Right atrium auricular region (tissue), 2 donors: Measurements from ENCODE around the gene RAB36. TPM values are rescaled to one million over a fixed set of nuclear protein-coding genes. Genes with fewer than 3 reads are reported as not detected.
"Not testable (repeated sequence)": the region's sequence is repeated elsewhere in the genome, so short reads cannot be mapped to it uniquely, and the experiment has no call there.

Experiments
- DNase-seq: peaks from one replicate; pipeline ENCODE4 v3.0.0-alpha.2; 2019; ENCODE audit warnings: low spot score
- H3K27ac ChIP-seq, 2 donors: fragments of 200-600 bp; sonication (generic); 1 replicate in 1 of 2; 2 replicates in 1 of 2; pipeline ENCODE4 v1.5.1; 2016 to 2019
- H3K27me3 ChIP-seq, 2 donors: fragments of 200-600 bp; sonication (generic); one replicate each; pipeline versions ENCODE4 v1.5.1 to v1.6.0; 2017 to 2019
- H3K36me3 ChIP-seq: fragments of 200-600 bp; sonication (generic); one replicate; pipeline ENCODE4 v1.5.1; 2016
- H3K4me1 ChIP-seq, 2 donors: fragments of 200-600 bp; sonication (generic); one replicate each; pipeline versions ENCODE4 v1.5.1 to v1.6.0; 2017 to 2019
- H3K4me3 ChIP-seq, 2 donors: fragments of 200-600 bp; sonication (generic); 1 replicate in 1 of 2; 2 replicates in 1 of 2; pipeline ENCODE4 v1.5.1; 2017 to 2019; ENCODE audit warnings: mild to moderate bottlenecking in 1 of 2, moderate library complexity in 1 of 2
- H3K9me3 ChIP-seq, 2 donors: fragments of 200-600 bp; sonication (generic); one replicate each; pipeline ENCODE4 v1.5.1; 2019
- total RNA-seq, 2 donors: library from RNA; depleted of rRNA; stranded (reverse); fragments of >200 nt; gene quantifications; one replicate each; pipeline ENCODE4 v1.1.0, GENCODE V29; 2016
- TF ChIP-seq, protein P1 (sequence below), 2 donors: fragments of 200-600 bp; sonication (generic); IDR thresholded peaks; one replicate each; pipeline ENCODE4 v1.5.1; 2019; ENCODE audit warnings: antibody characterized with exemption in 2 of 2

RAB36 gene
- total RNA-seq, 2 donors from 2014 or later: 0.59 to 2.0 TPM

DNA sequence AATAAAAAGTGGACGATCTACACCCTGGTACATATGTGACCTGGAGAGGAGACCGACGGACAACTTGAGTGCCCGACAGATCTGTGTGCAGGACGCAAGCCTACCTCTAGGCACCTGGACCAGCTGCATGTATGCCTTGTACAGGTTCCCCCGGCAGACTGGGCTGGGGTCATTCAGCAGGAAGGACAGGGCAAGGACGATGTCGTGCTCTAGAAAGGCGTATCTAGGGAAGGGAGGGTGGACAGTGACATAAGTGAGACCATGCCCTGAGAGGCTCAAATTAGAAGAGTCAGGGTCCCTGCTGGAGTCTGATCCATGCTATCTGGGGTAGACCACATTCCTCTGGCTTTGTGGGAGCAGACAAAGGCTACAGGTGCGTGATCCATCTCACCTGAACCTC, 11.4 kb upstream of the RAB36 start:
- H3K4me1 ChIP-seq: no peaks in the 10 kb centered on the region
- no peaks in the 10 kb centered on the region for H3K27me3 ChIP-seq
- no peaks in the 10 kb centered on the region for H3K36me3 ChIP-seq
- H3K9me3 ChIP-seq: no peaks in the 10 kb centered on the region
- no peak overlapping the region for H3K4me3 ChIP-seq
- TF ChIP-seq, protein P1, sequence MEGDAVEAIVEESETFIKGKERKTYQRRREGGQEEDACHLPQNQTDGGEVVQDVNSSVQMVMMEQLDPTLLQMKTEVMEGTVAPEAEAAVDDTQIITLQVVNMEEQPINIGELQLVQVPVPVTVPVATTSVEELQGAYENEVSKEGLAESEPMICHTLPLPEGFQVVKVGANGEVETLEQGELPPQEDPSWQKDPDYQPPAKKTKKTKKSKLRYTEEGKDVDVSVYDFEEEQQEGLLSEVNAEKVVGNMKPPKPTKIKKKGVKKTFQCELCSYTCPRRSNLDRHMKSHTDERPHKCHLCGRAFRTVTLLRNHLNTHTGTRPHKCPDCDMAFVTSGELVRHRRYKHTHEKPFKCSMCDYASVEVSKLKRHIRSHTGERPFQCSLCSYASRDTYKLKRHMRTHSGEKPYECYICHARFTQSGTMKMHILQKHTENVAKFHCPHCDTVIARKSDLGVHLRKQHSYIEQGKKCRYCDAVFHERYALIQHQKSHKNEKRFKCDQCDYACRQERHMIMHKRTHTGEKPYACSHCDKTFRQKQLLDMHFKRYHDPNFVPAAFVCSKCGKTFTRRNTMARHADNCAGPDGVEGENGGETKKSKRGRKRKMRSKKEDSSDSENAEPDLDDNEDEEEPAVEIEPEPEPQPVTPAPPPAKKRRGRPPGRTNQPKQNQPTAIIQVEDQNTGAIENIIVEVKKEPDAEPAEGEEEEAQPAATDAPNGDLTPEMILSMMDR (IDR thresholded peaks at IDR 0.05): no peak
- H3K27ac ChIP-seq: no peak overlapping the region
- DNase-seq: no peak

DNA sequence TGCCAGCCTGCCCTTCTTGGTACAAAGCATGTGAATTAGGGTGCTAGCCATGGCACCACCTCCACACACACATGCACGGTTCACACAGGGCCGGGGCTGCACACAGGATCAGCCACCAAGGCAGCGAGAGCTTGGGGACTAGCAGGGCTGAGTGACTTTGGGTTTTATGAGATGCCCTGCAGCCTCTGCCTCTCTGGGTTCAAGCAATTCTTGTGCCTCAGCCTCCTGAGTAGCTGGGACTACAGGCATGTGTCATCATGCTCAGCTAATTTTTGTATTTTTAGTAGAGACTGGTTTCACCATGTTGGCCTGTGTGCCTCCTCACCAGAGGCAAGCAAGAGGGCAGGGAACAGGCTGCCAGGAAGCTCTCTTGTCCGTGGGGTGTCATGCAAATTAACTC, 8.3 kb upstream of the RAB36 start:
- H3K27ac ChIP-seq, DNase-seq, H3K4me3 ChIP-seq: not testable (repeated sequence)

DNA sequence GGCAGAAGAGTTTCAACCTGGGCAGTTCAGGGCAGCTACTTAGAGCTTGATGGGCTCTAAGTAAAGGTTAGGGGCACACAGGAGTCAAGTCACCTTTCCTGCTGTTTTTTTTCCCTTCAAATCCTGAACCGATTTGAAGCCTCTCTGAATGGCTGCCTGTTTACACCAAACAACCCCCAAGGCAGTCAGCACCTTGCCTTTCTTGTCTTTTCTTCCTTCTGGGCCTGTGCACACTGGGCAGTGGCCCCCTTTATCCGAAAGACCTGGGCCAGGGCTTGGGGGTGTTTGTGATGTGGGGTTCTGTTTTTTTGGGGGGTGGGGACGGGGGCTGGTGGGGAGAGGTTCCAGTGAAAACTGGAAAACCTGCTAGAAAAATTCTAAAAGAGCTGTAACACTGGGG, 7.8 kb upstream of the RAB36 start:
- Histone ChIP-seq H3K4me3 (no peak overlapping the region), H3K36me3 (no peaks in the 10 kb centered on the region), H3K4me1 (peaks cover 0 to 9% of the 10 kb centered on the region in 2 donors), H3K27me3 (no peaks in the 10 kb centered on the region), H3K9me3 (no peaks in the 10 kb centered on the region), H3K27ac (no peak overlapping the region)
- DNase-seq: no peak
- TF ChIP-seq, protein P1 (IDR thresholded peaks at IDR 0.05): no peak

More for the DNA sequence above, 8.3 kb upstream of the RAB36 start:
- not testable (repeated sequence) for H3K27me3 ChIP-seq, H3K36me3 ChIP-seq, H3K4me1 ChIP-seq, H3K9me3 ChIP-seq

DNA sequence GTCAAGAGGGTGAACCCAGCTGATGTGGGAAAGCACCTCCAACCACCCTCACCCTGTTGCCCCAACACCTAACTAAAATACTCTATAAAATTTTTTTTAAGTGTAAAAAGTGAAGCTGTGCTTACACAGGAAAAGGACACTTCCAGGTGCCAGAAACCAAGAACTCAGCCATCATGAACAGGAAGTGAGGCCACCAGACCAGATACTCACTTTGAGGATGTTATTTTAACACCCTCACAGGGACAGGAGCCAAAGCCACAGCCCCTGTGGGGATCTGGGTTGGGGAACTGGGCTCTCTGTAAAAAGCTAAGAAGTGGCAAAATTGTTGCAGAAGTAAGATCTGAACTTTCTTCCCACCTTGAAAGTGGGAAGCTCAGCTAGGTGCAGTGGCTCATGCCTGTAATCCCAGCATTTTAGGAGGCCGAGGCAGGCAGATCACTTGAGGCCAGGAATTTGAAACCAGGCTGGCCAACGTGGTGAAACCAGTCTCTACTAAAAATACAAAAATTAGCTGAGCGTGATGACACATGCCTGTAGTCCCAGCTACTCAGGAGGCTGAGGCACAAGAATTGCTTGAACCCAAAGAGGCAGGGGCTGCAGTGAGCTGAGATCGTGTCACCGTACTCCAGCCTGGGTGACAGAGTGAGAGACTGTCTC, 7.2 kb upstream of the RAB36 start:
- no peaks in the 10 kb centered on the region for H3K9me3 ChIP-seq
- H3K36me3 ChIP-seq: no peaks in the 10 kb centered on the region
- DNase-seq: no peak
- no peaks in the 10 kb centered on the region for H3K27me3 ChIP-seq
- TF ChIP-seq, protein P1 (IDR thresholded peaks at IDR 0.05): no peak
- peaks cover 0 to 12% of the 10 kb centered on the region in 2 donors for H3K4me1 ChIP-seq
- no peak overlapping the region for H3K27ac ChIP-seq
- H3K4me3 ChIP-seq: no peak overlapping the region

DNA sequence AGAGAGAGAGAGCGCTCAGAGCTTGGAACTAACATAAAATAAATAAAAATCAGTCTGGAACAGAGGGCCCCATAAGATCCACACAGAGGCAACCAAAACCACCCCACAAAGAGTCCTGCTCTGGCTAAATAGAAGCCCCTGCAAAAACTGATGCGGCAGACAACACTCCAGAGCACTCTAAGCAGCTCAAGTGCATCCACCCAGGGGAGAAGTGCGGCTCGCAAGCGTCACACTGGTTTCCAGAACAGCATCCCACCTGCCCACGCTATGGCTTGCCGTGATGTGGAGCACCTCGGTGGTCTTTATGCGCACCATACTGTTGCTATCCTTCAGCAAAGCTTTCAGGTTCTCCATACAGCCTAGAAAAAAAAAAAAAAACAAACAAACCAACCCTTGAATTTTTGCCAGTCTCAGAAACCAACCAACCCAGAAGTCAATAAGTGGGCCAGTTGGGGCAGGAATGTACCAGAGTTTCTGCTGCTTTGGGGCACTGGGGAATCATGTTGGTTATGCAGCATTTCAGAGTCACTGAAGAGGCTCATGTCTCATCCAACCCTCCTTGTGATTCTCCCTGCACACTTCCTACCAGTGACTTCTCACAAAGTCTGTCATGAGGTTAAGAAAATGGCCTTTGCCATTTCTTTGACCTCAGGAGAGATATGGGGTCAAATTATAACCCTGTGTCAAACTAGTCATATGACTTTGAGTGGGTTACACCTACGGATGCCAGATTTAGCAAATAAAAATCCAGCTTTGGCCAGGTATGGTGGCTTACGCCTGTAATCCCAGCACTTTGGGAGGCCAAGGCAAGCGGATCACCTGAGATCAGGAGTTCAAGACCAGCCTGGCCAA, 6.5 kb upstream of the RAB36 start:
- Histone ChIP-seq H3K27ac (no peak overlapping the region), H3K4me1 (peaks cover 0 to 12% of the 10 kb centered on the region in 2 donors), H3K36me3 (no peaks in the 10 kb centered on the region), H3K27me3 (no peaks in the 10 kb centered on the region), H3K9me3 (no peaks in the 10 kb centered on the region), H3K4me3 (no peak overlapping the region)
- no peak for DNase-seq
- TF ChIP-seq, protein P1 (IDR thresholded peaks at IDR 0.05): no peak

DNA sequence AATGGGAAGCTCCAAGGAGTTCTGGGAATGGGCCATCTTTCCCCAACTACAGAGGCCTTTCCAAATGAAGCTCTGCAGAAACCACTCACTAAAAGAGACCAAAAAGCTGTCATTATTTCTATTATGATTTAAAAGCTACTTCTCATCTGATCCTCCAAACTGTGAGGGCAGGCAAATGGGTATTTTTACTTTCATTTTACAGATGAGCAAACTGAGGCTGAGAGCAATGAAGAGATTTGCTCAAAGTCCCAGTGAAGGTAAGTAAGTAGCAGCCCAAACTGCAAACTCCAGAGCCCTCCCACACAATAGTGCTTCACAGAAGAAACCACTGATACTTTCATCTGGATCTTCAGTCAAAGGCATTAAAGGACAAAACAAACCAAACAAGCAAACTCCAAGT, 4.9 kb upstream of the RAB36 start:
- H3K36me3 ChIP-seq: no peaks in the 10 kb centered on the region
- H3K4me3 ChIP-seq: no peak overlapping the region
- H3K4me1 ChIP-seq: peaks cover 0 to 21% of the 10 kb centered on the region in 2 donors
- DNase-seq: no peak
- no peaks in the 10 kb centered on the region for H3K27me3 ChIP-seq
- H3K27ac ChIP-seq: no peak overlapping the region
- TF ChIP-seq, protein P1 (IDR thresholded peaks at IDR 0.05): no peak
- no peaks in the 10 kb centered on the region for H3K9me3 ChIP-seq
